HL-60 (cell line): ENCODE data around the gene HTT-AS.

ENCODE experiments used
- CTCF ChIP-seq: IDR thresholded peaks from one replicate; pipeline ENCODE4 v1.5.1; 2011; ENCODE audit warnings: low read length, control low read depth, inconsistent platforms; ENCODE audit not compliant: insufficient read depth
- POLR2AphosphoS5 ChIP-seq: IDR thresholded peaks from 2 replicates; pipeline ENCODE4 v1.6.1; 2012; ENCODE audit warnings: low read depth
- SPI1 ChIP-seq: IDR thresholded peaks from 2 replicates; pipeline ENCODE4 v1.6.1; 2012; ENCODE audit warnings: low read depth, mild to moderate bottlenecking, borderline replicate concordance
- TF ChIP-seq, protein P1 (sequence below): IDR thresholded peaks from 2 replicates; pipeline ENCODE4 v1.6.1; 2012; ENCODE audit warnings: low read depth; ENCODE audit not compliant: insufficient replicate concordance

GRCh38 chr4:3042226-3042625 is 32.1 kb downstream of the HTT-AS start:
- TF ChIP-seq CTCF: no peak
- TF ChIP-seq POLR2AphosphoS5: no peak
- TF ChIP-seq SPI1: no peak
- TF ChIP-seq, protein P1, sequence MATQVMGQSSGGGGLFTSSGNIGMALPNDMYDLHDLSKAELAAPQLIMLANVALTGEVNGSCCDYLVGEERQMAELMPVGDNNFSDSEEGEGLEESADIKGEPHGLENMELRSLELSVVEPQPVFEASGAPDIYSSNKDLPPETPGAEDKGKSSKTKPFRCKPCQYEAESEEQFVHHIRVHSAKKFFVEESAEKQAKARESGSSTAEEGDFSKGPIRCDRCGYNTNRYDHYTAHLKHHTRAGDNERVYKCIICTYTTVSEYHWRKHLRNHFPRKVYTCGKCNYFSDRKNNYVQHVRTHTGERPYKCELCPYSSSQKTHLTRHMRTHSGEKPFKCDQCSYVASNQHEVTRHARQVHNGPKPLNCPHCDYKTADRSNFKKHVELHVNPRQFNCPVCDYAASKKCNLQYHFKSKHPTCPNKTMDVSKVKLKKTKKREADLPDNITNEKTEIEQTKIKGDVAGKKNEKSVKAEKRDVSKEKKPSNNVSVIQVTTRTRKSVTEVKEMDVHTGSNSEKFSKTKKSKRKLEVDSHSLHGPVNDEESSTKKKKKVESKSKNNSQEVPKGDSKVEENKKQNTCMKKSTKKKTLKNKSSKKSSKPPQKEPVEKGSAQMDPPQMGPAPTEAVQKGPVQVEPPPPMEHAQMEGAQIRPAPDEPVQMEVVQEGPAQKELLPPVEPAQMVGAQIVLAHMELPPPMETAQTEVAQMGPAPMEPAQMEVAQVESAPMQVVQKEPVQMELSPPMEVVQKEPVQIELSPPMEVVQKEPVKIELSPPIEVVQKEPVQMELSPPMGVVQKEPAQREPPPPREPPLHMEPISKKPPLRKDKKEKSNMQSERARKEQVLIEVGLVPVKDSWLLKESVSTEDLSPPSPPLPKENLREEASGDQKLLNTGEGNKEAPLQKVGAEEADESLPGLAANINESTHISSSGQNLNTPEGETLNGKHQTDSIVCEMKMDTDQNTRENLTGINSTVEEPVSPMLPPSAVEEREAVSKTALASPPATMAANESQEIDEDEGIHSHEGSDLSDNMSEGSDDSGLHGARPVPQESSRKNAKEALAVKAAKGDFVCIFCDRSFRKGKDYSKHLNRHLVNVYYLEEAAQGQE: no peak
